MCF 10A (cell line): Measurements from ENCODE around the gene CRCP. TPM values are rescaled to one million over a fixed set of nuclear protein-coding genes. Genes with fewer than 3 reads are reported as not detected.
A peak's percentile ranks its signal among the peaks of the same experiment; 100 is the strongest.

Source experiments
- BruUV-seq: library from RNA; stranded (reverse); fragments of 400-500 nt; replicated peaks from 2 replicates; lab custom pipeline; 2021; lab: Mats Ljungman, UMichigan
- CTCF ChIA-PET: fragments of 300-600 bp; sonication (Branson Sonifier 250); formaldehyde crosslinking; extraction: SDS; loops from one replicate; lab custom pipeline; 2021; ENCODE audit warnings: antibody characterized with exemption, inconsistent platforms; lab: Yijun Ruan, JAX
- POLR2A ChIA-PET: fragments of 300-600, 350-650 bp; sonication (Branson Sonifier 250); formaldehyde crosslinking; extraction: SDS; loops from one replicate; lab custom pipeline; 2020; ENCODE audit warnings: antibody characterized with exemption, inconsistent platforms; lab: Yijun Ruan, JAX
- DNase-seq: peaks from one replicate; pipeline ENCODE4 v3.0.0-alpha.2; 2018; ENCODE audit not compliant: unreplicated experiment
- H3K27ac Mint-ChIP-seq: one replicate; pipeline ENCODE4 v1.8.0; 2022; ENCODE audit warnings: mild to moderate bottlenecking, low read depth, mixed read lengths; ENCODE audit not compliant: unreplicated experiment
- H3K27me3 Mint-ChIP-seq: one replicate; pipeline ENCODE4 v1.8.0; 2022; ENCODE audit warnings: mixed read lengths; ENCODE audit not compliant: insufficient read depth, unreplicated experiment
- H3K36me3 Mint-ChIP-seq: one replicate; pipeline ENCODE4 v1.8.0; 2022; ENCODE audit warnings: mild to moderate bottlenecking, moderate library complexity, mixed read lengths; ENCODE audit not compliant: insufficient read depth, unreplicated experiment
- H3K4me1 Mint-ChIP-seq: one replicate; pipeline ENCODE4 v1.8.0; 2022; ENCODE audit warnings: mixed read lengths; ENCODE audit not compliant: insufficient read depth, unreplicated experiment
- H3K4me3 Mint-ChIP-seq: one replicate; pipeline ENCODE4 v1.8.0; 2022; ENCODE audit warnings: mild to moderate bottlenecking, moderate library complexity, mixed read lengths; ENCODE audit not compliant: unreplicated experiment
- H3K9me3 Mint-ChIP-seq: one replicate; pipeline ENCODE4 v1.8.0; 2022; ENCODE audit warnings: mixed read lengths; ENCODE audit not compliant: unreplicated experiment
- CTCF ChIP-seq: fragments of 200-600 bp; IDR thresholded peaks from one replicate; pipeline ENCODE4 v1.8.0; 2022; ENCODE audit warnings: antibody characterized with exemption, mild to moderate bottlenecking; ENCODE audit not compliant: unreplicated experiment
- intact Hi-C: fragments of 100-400 bp; cut with micrococcal nuclease; formaldehyde crosslinking; loops from 2 replicates; pipeline ENCODE4 v1.14.1; 2022
- total RNA-seq: library from RNA; stranded (reverse); gene quantifications from 2 replicates; pipeline ENCODE4 v1.2.3, GENCODE V29; 2022

Gene CRCP
- total RNA-seq, 1 experiment from 2014 or later: 39.8 TPM

- BruUV-seq: no TSS peak
- CTCF ChIA-PET: interaction anchor here (0.7 kb wide), 1 partner anchor 334 kb away, joined by 3 read pairs; no protein-coding TSS in a partner anchor
These were observed 42.4 kb downstream of the CRCP start for GRCh38 chr7:66157060-66157459.

GRCh38 chr7:66162622-66163021, 48.0 kb downstream of the CRCP start:
- H3K4me1 Mint-ChIP-seq: no peaks in the 10 kb centered on the region
- no peaks in the 10 kb centered on the region for H3K9me3 Mint-ChIP-seq
- H3K27ac Mint-ChIP-seq: no peak overlapping the region
- intact Hi-C loops: no loop called here
- no TSS peak for BruUV-seq
- H3K27me3 Mint-ChIP-seq: no peaks in the 10 kb centered on the region
- CTCF ChIA-PET: interaction anchor here (0.7 to 1.1 kb wide), 3 partner anchors 9 to 15 kb away, joined by 3 to 5 read pairs (median 3); no protein-coding TSS in a partner anchor
- H3K36me3 Mint-ChIP-seq: peaks cover 15% of the 10 kb centered on the region
- TF ChIP-seq CTCF: no peak
- POLR2A ChIA-PET: no interaction called here
- DNase-seq: no peak
- H3K4me3 Mint-ChIP-seq: no peak overlapping the region

More at GRCh38 chr7:66157060-66157459, 42.4 kb downstream of the CRCP start:
- no peaks in the 10 kb centered on the region for H3K4me1 Mint-ChIP-seq
- H3K27ac Mint-ChIP-seq: no peak overlapping the region
- no peak overlapping the region for H3K4me3 Mint-ChIP-seq
- no peaks in the 10 kb centered on the region for H3K27me3 Mint-ChIP-seq
- TF ChIP-seq CTCF: no peak
- POLR2A ChIA-PET: no interaction called here
- no peak for DNase-seq
- H3K36me3 Mint-ChIP-seq: peaks cover 63% of the 10 kb centered on the region
- intact Hi-C loops: no loop called here
- H3K9me3 Mint-ChIP-seq: no peaks in the 10 kb centered on the region

- Mint-ChIP-seq H3K4me1 (no peaks in the 10 kb centered on the region), H3K4me3 (no peak overlapping the region), H3K27me3 (no peaks in the 10 kb centered on the region), H3K36me3 (peaks cover 10% of the 10 kb centered on the region), H3K9me3 (no peaks in the 10 kb centered on the region), H3K27ac (no peak overlapping the region)
- ChIA-PET CTCF (interaction anchor here (0.7 to 1.1 kb wide), 2 partner anchors 9 to 15 kb away, joined by 3 to 5 read pairs; no protein-coding TSS in a partner anchor), POLR2A (no interaction called here)
- TF ChIP-seq CTCF: no peak
- intact Hi-C loops: no loop called here
- no TSS peak for BruUV-seq
- peak; percentile 22 for DNase-seq
These were observed 48.6 kb downstream of the CRCP start for GRCh38 chr7:66163186-66163610.

GRCh38 chr7:66164356-66164755, 49.7 kb downstream of the CRCP start:
- intact Hi-C loops: no loop called here
- Mint-ChIP-seq H3K9me3 (no peaks in the 10 kb centered on the region), H3K36me3 (no peaks in the 10 kb centered on the region), H3K27ac (no peak overlapping the region), H3K4me3 (no peak overlapping the region), H3K27me3 (no peaks in the 10 kb centered on the region), H3K4me1 (no peaks in the 10 kb centered on the region)
- no peak for DNase-seq
- POLR2A ChIA-PET: no interaction called here
- BruUV-seq: no TSS peak
- no peak for TF ChIP-seq CTCF
- CTCF ChIA-PET: interaction anchor here (0.6 kb wide), 1 partner anchor 333 kb away, joined by 3 read pairs; no protein-coding TSS in a partner anchor
